GM19463 (cell line): ENCODE results near the gene LAMC3.
"Not testable (repeated sequence)": the region's sequence is repeated elsewhere in the genome, so short reads cannot be mapped to it uniquely, and the experiment has no call there.

Source experiments
- ATAC-seq: cut with Tn5 transposase; IDR thresholded peaks from one replicate; pipeline ENCODE4 v1.9.1; 2021; ENCODE audit warnings: mild to moderate bottlenecking, moderate library complexity; ENCODE audit not compliant: unreplicated experiment

The LAMC3 gene

DNA sequence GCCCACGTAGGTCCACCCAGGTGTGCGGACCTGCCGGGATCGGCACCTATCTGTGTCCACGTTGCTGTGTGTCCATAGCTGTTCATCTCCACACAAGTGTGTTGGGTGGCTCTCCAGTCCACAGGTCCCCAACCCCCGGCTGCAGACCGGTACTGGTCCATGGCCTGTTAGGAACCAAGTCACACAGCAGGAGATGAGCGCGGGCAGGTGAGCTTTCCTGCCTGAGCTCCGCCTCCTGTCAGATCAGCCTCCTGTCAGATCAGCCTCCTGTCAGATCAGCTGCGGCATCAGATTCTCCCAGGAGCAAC, 18.9 kb downstream of the LAMC3 start:
- ATAC-seq = no peak

DNA sequence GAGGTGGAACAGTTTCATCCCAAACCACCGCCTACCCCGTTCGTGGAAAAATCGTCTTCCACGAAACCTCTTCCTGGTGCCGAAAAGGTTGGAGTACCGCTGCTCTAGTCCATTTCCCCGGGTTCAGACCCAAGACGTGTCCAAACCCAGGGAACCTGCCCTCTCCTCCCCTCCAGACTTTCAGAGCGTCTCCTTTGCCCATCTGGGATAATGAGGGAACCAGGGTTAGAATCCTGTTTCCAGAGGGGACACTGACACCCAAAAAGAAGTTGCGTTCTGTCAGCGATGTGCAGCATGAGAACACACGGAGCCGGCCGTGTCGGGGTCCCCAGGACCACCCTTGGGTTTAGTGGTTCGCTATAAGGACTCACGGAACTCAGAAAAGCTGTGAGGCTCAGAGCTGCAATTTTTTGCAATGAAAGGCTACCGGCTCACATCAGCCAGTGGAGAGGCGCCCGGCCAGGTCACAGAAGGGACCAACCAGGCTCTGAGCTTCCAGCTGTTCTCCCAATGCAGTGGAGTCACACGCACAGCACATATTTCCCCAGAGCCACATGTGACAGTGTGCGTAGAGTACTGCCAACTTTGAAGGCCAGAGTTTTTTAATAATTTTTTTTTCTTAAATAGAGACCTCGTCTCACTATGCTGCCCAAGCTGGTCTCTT, 19.4 kb downstream of the LAMC3 start:
- ATAC-seq = no peak

DNA sequence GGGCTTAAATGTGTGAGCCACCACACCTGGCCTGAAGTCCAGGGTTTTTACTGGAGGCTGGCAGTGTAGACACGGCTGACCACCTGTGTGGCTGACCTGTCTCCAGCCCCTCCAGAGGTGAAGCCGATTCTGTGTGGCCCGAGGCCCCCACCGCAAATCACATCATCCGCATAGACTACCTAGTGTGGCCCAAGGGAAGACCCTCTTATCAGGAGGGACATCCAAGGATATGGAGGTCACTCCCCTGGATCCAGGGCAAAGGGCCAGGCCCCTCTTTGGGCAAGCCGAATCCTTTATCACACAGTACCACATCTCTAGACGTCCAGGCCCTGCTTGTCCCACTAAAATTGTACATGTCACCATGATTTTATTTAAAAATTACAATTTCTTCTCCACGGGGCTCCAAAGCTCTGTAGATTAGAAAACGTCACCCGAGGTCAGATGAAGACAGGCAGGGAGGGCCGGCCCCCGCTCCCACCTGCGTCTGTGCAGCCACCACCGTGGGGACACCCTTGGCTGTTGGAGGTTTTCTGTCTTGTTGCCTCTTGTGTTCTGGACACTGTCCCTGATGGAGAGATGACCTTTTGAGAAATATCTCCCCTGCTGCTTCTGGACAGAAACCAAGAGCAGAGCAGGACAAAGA, 20.1 kb downstream of the LAMC3 start:
- ATAC-seq = no peak

DNA sequence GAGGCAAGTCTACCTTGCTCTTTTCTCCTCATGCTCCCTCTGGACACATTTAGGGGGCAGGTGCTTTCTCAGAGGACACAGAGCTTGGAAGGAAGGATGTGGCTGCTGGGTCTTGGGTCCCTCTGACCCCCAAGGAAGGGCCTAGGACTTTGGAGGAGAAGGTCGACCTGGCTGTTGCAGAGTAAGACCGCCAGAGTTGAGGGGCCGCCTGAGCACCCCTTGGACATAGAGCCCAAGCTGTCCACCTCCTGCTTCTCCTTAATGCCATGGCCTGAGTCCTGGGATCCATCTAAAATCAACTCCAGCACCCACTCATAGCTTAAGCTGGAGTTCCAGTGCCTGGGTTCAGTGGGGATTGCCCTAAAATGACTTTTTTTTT, 20.6 kb downstream of the LAMC3 start:
- ATAC-seq = no peak

DNA sequence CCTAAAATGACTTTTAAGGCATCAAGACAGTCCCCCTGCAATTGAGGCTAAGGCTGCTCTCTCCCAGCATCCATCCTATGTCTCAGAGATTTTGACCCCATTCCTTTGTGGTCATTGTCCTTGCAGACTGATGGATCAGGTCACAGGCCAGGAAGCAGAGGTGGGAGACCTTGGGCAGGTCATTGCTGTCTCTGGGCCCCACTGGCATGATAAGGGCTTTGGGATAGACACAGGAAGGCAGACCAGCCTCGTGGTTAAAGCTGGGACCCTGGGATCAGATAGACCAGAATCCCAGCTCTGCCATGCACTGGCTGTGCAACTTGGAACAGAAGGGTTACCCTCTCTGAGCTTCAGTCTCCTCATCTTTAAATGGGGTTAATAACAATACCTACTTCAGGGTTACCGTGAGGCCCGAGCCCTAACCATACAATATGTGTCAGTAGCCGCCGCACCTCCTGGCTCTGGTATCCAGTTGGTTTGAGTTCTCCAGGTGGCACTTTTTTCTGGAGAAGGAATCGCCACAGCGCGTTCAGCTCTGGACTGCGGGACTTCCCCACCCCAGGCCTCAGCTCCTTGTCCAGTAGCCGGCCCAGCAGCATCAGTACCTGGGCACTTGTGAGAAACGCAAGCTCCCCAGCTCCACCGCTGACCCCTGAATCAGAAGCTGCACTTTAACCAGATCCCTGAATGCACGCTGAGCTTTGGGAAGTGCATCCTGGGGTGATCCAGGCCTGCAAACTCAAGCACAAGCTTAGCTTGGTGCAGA, 21.4 kb downstream of the LAMC3 start:
- no peak for ATAC-seq

DNA sequence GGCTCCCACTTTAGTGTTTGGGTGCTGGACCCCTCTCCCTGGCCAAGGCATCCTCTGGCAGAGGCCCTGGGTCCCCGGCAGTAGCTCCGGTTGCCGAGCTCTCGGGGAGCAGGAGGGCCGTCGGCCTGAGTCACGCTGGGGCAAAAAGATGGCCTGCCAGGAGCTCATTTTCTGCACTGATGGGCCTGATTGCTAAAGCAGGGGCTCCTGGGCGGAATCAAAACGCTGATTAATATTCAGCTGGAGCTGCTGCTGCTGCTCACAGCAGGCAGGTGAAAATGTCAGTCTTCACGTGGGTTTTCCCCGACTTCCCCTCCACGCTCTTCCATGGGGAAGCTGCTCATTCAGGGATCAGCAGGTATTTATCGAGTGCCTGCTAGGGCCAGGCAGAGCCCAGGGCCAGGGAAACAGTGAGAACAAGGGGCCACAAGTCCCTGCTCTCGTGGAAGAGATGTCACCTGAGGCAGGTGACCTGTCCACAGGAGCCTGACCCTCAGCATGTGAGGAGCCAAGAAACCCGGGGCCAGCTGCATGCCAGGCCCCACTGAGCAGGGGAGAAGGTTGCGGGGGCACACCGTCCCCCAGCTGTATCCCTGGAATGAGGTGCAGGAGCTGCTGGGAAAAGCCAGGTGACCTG, 22.1 kb downstream of the LAMC3 start:
- ATAC-seq = no peak

DNA sequence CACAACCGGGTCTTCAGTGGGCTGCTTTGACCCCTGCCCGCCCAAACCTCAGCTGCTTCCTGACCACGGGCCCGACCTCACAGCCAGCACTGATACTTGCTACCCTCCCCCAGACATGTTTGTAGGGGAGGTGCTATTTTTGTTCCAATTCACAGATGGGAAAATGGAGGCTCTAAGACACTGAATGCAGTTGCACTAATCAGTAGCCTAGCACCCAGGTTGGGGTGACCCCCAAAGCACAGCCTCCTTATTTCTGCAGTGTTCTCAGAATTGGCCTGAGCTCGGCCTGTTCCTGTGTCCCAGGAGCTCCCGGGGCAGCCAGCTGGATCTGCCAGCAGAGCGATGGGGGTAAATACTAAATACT, 22.6 kb downstream of the LAMC3 start:
- no peak for ATAC-seq

DNA sequence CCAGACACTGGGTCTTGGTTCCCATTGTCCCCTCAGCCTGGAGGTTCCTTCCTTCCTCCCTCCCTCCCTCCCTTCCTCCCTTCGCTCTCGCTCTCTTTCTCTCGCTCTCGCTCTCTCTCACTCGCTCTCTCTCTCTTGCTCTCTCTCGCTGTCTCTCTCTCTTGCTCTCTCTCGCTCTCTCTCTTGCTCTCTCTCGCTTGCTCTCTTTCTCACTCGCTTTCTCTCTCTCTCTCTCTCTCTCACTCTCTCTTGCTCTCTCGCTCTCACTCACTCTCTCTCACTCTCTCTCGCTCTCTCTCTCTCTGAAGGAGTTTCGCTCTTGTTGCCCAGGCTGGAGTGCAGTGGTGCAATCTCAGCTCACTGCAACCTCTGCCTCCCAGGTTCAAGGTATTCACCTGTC, 23.4 kb downstream of the LAMC3 start:
- no peak for ATAC-seq

DNA sequence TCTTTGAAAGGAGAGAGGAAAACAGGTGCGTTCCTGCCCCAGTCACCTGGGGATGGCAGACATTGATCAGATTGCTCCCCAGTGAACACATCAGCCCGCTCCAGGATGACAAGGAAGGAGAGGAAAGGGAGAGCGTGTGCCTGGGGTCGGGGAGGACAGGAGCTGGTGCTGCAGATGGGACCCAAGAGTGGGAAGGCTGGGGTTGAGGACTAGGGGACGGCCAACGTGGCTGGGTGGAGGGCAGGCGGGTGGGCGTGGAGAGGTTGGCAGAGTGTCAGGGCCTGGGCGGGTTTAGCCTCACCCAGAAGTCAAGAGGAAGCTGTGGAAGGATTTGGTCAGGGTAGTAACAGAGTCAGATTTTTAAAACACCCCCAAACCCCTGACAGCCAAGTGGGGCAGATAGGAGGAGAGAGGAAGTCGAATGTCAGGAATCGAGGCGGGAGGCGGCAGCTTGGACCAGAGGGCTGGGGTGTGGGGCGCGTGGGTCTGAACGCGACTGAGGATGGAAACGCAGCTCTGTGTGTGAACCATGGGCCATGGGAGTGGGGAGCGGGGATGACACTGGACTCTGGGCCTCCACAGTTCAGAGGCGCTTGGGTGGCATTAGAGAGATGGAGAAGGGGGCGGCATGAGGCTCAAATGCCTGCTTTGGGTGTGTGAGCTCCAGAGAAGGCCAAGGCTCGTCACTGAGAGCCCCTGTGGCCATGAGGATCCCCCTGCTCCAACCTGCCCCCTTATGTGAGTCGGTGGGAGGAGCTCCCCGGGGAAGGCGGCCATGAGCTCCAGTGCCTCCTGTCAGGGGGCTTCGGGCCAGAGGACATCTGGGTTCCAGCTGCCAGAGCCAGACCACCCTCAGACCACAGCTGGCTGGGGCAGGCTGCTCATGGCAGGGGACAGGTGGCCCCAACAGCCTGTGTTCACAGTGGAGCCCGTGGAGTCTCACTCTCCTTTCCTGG, 24.6 kb downstream of the LAMC3 start:
- no peak for ATAC-seq

DNA sequence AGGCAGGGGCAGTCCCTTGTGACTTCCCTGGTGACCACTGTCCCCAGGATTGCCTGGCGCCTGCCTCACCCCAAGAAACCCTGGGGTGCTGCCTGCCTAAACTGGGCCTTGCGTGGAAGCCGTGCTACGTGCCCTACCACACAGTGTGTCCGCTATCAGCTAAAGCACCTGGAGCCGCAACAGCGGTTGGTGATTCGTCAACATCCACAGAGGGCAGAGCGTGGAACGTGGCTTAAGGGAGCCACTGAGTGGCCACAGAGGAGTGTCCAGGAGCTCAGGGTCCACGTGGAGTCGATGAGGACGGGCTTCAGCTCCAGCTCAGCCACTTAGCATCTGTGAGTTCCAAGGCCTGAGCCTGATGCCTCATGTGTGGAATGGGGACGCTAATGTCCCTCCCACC, 25.3 kb downstream of the LAMC3 start:
- ATAC-seq = no peak

DNA sequence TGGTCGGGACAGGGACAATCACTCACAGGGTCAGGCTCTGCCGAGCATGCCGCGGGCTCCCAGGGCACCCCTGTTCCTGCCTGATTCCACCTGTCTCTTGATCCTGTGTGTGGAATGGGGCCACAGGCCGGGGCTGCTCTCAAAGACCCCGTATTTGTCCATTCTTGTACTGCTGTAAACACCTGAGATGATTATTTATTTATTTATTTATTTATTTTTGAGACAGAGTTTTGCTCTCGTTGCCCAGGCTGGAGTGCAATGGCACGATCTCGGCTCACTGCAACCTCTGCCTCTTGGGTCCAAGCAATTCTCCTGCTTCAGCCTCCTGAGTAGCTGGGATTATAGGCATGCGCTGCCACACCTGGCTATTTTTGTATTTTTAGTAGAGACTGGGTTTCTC, 25.8 kb downstream of the LAMC3 start:
- not testable (repeated sequence) for ATAC-seq

DNA sequence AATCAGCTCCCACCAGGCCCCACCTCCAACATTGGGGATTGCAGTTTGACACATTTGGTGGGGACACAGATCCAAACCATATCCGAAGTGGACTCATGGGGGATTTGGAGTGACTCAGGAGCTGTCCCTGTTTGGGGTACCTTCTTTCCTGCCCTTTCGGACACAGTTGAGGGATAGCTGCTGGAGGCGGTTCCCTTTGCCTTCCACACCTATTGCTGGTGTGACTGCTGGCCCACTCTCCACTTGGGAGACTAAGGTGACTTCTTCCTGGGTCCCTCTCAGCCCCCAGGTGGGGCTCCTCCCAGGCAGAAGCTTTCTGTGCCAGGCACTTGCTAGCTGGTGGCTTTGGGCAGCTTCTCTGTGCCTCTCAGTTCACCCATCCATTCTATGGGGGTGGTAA, 26.6 kb downstream of the LAMC3 start:
- ATAC-seq = no peak

DNA sequence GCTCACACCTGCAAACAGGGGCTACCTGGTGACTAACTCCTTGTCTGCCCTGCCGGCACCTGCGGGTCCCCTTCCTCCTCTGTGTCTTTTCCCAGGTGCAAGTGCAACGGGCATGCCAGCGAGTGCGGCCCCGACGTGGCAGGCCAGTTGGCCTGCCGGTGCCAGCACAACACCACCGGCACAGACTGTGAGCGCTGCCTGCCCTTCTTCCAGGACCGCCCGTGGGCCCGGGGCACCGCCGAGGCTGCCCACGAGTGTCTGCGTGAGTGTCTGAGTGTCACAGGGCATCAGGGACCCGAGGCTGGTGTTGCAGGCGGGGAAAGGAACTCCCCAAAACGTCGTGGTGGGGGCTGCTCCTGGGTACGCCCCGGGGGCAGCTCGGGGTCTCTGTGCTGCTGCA, 27.1 kb downstream of the LAMC3 start:
- no peak for ATAC-seq

DNA sequence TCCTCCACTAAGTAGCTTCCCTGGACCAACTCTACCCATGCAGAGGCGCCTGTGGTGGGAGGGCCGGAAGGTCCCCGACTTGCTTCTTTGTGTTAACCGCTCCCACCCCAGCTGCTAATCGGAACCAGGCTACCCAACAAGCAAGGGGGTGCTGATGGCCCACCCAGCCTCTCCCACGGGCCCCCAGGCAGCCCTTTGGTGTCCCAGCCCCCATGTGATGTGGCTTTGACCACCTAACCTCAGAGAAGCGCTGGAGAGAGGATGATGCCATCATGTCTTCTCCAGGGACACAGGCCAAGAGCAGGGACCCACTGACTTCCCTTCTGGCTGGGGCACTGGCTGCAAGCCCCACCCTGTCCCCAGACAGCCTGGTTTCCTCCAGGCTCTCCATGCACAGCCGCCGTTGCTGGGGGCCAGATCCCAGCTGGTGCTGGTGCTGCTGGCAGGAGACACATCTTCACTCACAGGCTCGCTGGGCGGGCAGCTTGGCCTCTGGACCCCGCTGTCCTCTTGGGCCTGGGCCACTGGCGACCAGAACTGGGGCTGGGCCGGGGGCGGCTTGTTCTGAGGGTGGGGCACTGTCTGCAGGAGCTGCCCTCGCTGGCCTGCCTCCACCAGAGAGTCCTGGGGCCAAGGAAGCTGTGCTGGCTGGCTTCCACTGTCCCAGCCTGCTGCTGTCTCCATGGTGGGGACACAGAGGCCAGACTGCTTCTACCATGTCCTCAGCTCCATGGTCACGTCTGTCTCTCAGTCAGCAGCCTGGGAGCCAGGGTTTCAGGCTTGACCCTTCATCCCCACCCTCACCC, 27.8 kb downstream of the LAMC3 start:
- ATAC-seq = no peak

DNA sequence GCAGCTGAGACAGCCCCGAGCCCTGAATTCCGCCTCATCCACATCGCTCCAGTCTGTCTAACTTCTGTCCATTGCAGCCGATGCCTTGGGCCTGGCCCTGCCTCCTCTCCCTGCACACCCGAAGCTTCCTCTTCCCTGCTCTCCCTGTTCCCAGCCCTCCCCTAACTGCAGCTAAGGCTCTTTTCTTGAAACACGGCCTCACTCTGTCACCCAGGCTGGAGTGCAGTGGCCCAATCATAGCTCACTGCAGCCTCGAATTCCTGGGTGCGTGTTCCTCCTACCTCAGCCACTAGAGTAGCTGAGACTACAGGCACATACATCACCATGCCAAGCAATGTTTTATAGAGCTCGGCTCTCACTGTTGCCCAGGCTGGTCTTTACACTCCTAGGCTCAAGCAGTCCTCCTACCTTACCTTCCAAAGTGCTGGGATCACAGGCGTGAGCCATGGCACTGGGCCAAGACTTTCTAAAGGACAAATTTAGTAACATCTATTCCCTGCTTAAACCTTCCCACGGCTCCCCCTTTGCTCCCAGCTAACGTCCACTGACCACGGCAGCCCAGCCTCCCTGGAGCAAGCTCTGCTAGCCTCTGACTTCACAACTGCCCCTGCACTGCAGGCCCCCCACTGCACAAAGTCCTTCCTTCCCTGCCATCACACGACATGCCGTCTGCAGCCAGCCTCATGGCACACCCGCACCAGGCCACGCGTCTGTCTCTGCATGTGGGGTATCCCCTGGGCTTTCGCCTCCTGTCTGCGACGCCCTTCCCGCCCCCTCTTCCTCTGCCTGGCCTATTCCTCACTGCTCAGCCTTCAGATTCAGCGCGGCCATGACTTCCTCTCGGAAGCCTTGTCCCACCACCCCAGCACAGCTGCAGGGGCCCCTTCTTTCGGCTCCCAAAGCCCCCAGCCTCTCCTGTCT, 28.6 kb downstream of the LAMC3 start:
- ATAC-seq = no peak

DNA sequence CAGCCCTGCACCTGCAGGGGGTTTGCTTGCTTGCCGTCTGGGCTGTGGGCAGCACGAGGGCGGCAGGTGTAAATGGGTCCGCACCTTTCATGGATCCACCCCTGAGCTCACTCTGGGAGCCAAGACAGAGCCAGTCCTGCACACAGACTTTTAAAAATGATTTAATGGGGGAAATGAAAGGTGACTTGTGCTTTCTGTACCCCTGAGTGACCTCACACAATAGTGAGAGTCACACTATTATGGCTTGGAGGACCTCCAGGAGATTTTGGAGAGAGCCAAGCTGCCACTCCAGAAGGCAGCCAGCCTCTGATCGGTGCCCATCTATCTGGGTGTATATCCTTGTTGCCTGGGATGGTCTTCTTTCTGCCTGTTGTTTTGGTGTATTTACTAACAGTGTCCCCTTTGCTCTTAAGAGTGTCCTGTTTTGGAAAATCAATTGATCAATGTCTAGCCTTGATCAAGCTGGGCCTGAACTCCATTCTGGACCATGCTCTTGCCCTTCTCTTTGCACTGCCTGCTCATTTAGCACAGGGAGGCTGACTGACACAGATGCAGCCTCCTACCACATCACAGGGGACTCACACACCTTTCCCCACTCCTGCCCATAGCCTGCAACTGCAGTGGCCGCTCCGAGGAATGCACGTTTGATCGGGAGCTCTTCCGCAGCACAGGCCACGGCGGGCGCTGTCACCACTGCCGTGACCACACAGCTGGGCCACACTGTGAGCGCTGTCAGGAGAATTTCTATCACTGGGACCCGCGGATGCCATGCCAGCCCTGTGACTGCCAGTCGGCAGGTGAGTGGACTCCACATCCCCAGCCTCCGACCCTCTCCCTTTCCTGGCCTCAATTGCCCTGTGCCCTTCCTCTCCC, 29.5 kb downstream of the LAMC3 start:
- no peak for ATAC-seq

DNA sequence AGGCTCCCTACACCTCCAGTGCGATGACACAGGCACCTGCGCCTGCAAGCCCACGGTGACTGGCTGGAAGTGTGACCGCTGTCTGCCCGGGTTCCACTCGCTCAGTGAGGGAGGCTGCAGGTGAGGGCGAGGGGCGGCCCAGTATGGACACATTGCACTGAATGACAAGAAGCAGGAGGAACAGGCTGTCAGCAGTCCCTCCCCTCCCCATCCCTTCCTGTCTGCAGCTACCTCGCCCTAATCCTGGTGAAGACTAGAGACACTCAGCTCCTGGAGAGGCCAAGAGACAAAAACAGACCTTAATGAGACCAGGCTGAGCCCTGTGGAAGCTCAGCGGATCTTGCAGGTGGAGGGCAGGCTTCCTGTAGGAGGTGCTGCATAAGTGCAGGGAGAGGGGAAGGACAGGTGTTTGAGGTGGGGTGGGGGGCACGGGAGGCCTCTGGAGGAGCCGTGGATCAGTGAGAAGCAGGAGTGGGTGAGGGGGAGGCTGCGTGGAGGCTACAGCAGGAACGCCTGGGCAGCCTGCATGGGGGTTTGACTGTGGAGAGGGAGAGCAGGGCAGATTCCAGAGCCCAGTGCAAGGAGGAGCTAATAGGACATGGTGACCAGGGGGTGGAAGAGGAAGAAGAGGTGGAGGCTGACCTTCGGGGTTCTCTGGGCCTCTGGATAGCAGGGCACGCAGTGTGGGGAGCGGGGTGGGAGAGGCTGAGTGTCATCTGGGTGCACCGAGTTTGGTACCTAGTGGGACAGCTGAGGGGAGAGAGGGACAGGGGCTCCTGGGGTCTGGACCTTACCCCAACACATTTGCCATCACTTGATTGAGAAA, 30.4 kb downstream of the LAMC3 start:
- ATAC-seq = no peak
